Panc1 (cell line): ENCODE measurements around the gene ADAM33.

ENCODE experiments used
- POLR2AphosphoS5 ChIP-seq: IDR thresholded peaks from 2 replicates; pipeline ENCODE4 v1.6.1; 2012; ENCODE audit warnings: mild to moderate bottlenecking, low read depth, low read length, moderate library complexity
- REST ChIP-seq, 2 experiments: IDR thresholded peaks; 2 replicates each; pipeline ENCODE4 v1.6.1; 2011 to 2012; ENCODE audit warnings: low read depth in 2 of 2, control low read depth in 1 of 2, low read length in 1 of 2, mild to moderate bottlenecking in 1 of 2, moderate library complexity in 1 of 2; ENCODE audit not compliant: insufficient read depth in 1 of 2
- SIN3A ChIP-seq: IDR thresholded peaks from 2 replicates; pipeline ENCODE4 v1.6.1; 2012; ENCODE audit warnings: low read depth, mild to moderate bottlenecking, low read length, moderate library complexity, borderline replicate concordance; ENCODE audit not compliant: insufficient read depth
- TF ChIP-seq, protein P1 (sequence below): fragments of 450-650 bp; IDR thresholded peaks from 2 replicates; pipeline ENCODE4 v1.5.1; 2017; ENCODE audit warnings: mild to moderate bottlenecking

DNA sequence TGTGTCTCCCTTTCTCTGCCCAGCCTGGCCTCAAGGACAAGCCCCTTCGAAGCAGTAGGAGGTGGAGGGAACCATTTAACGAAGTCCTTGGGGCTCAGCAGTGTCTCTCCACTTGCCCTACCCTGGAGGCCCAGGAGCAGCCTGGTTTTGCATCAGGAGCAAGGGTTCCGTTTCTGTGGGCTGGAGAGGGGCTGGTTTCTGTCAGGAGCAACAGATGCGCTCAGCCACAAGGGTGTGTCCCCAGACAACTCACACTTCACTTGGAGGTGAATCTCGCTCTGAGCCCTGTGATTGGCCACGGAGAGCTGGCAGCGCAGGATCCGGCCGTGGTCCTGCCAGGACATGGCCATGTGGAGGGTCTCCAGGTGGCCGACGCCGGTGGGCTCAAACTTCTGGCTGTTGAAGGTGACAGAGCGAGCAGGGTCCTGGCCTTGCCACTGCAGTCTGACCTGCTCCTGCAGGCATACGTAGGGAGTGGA lies 23.7 kb upstream of the ADAM33 start:
- TF ChIP-seq, protein P1, sequence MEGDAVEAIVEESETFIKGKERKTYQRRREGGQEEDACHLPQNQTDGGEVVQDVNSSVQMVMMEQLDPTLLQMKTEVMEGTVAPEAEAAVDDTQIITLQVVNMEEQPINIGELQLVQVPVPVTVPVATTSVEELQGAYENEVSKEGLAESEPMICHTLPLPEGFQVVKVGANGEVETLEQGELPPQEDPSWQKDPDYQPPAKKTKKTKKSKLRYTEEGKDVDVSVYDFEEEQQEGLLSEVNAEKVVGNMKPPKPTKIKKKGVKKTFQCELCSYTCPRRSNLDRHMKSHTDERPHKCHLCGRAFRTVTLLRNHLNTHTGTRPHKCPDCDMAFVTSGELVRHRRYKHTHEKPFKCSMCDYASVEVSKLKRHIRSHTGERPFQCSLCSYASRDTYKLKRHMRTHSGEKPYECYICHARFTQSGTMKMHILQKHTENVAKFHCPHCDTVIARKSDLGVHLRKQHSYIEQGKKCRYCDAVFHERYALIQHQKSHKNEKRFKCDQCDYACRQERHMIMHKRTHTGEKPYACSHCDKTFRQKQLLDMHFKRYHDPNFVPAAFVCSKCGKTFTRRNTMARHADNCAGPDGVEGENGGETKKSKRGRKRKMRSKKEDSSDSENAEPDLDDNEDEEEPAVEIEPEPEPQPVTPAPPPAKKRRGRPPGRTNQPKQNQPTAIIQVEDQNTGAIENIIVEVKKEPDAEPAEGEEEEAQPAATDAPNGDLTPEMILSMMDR = no peak
- TF ChIP-seq POLR2AphosphoS5 = no peak
- TF ChIP-seq REST (IDR thresholded peaks at IDR 0.05; ENCODE audit: insufficient read depth in 1 of 2, low read depth in 2 of 2, low read length in 1 of 2) = no peak
- no peak for TF ChIP-seq SIN3A
